ENCODE measurements around the gene JTB. TPM values are rescaled to one million over a fixed set of nuclear protein-coding genes. Genes with fewer than 3 reads are reported as not detected.
"Not testable (repeated sequence)": the region's sequence is repeated elsewhere in the genome, so short reads cannot be mapped to it uniquely, and the experiment has no call there.

The JTB gene
- total RNA-seq, 1 experiment from 2014 or later = 123 TPM

DNA sequence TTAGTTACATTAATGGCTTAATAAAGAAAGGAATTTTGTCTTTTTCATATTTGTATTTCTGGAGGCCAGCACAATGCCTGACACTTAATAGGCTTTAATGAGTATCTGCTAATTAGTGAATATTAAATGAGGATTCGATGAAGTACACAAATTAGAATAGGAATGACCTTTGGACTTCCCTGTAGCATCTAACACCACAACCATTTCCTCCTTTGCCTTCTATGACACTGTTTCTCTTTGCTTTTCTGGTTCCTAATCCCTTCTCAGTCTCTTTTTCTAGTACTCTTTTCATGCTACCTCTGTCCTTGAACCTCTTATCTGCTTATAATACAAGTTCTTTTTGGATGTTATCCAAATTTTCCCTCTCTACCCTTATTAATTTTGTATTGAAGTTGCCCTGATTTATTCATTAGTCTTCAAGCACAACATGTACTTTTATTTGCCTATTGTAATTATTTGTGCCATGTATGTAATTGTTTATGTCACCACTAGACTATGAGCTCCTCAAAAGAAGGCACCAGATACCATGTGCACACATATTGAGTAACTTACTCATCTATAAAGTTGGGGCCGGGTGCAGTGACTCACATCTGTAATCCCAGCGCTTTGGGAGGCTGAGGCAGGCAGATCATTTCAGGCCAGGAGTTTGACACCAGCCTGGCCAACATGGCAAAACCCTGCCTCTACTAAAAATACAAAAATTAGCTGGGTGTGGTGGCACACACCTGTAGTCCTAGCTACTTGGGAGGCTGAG is 36.9 kb upstream of the JTB start:
- no TSS peak for BruUV-seq (replicated peaks)
- ChIA-PET CTCF (no interaction called here), POLR2A (no interaction called here)

DNA sequence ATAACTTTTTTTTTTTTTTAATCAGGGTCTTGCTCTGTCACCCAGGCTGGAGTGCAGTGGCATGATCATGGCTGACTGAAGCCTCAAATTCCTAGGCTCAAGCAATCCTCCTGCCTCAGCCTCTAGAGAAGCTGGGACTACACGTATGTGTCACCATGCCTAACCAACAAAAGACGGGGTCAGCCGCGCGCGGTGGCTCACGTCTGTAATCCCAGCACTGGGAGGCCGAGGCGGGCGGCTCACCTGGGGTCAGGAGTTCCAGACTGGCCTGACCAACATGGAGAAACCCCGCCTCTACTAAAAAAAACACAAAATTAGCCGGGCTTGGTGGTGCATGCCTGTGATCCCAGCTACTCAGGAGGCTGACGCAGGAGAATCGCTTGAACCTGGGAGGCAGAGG is 35.1 kb upstream of the JTB start:
- H3K79me2 ChIP-seq (ENCODE audit: insufficient read depth, low read length); BruUV-seq (replicated peaks); H3K9ac ChIP-seq (ENCODE audit: low read length); H3K27ac ChIP-seq (ENCODE audit: low read depth, low read length); H3K36me3 ChIP-seq (ENCODE audit: control insufficient read depth in 1 of 2, insufficient read depth in 2 of 2, low read length in 2 of 2); DNase-seq (ENCODE audit: low read depth, low spot score); H3K4me1 ChIP-seq (ENCODE audit: control insufficient read depth in 1 of 2, insufficient read depth in 2 of 2, low read length in 2 of 2); intact Hi-C loops (cut with micrococcal nuclease); H3K4me3 ChIP-seq (replicated peaks in 1 of 2; ENCODE audit: low read depth in 1 of 2, low read length in 2 of 2); H3K9me3 ChIP-seq (ENCODE audit: control insufficient read depth in 1 of 2, insufficient read depth in 1 of 2, low read depth in 1 of 2, low read length in 2 of 2); ATAC-seq; H2AFZ ChIP-seq (ENCODE audit: low read depth, low read length, poor library complexity, severe bottlenecking); H3K9me2 ChIP-seq (ENCODE audit: insufficient read depth); H3K27me3 ChIP-seq (ENCODE audit: insufficient read depth, low read length); RAD21 ChIA-PET (ENCODE audit: low non-redundant PET in 1 of 2, low total read pairs in 2 of 2, uncharacterized antibody in 2 of 2, unreplicated experiment in 2 of 2); H4K20me1 ChIP-seq (ENCODE audit: insufficient read depth); H3K4me2 ChIP-seq (ENCODE audit: low read length); CTCF ChIA-PET: not testable (repeated sequence)
- POLR2A ChIA-PET = interaction anchor here (1.2 kb wide), 1 partner anchor 22 kb away, joined by 4 read pairs; the partner anchor contains the start of gene RPS27

More for the DNA sequence above, 36.9 kb upstream of the JTB start:
- no peak overlapping the region for H3K4me3 ChIP-seq (replicated peaks in 1 of 2; ENCODE audit: low read depth in 1 of 2, low read length in 2 of 2)
- H3K79me2 ChIP-seq (ENCODE audit: insufficient read depth, low read length) = no peaks in the 10 kb centered on the region
- RAD21 ChIA-PET (ENCODE audit: low non-redundant PET in 1 of 2, low total read pairs in 2 of 2, uncharacterized antibody in 2 of 2, unreplicated experiment in 2 of 2) = no interaction called here
- no peak overlapping the region for H3K27ac ChIP-seq (ENCODE audit: low read depth, low read length)
- no peaks in the 10 kb centered on the region for H3K9me3 ChIP-seq (ENCODE audit: control insufficient read depth in 1 of 2, insufficient read depth in 1 of 2, low read depth in 1 of 2, low read length in 2 of 2)
- H3K9ac ChIP-seq (ENCODE audit: low read length) = no peak overlapping the region
- peaks cover 3 to 6% of the 10 kb centered on the region in 2 experiments; a peak in 2 of 4 replicates for H3K4me1 ChIP-seq (ENCODE audit: control insufficient read depth in 1 of 2, insufficient read depth in 2 of 2, low read length in 2 of 2)
- H3K4me2 ChIP-seq (ENCODE audit: low read length) = 0 out of 2 replicates have a peak overlapping the region, but pooled peaks have one; percentile 20
- intact Hi-C loops (cut with micrococcal nuclease) = no loop called here
- H3K27me3 ChIP-seq (ENCODE audit: insufficient read depth, low read length) = no peaks in the 10 kb centered on the region
- no peak for DNase-seq (ENCODE audit: low read depth, low spot score)
- TF ChIP-seq MAX (IDR thresholded peaks at IDR 0.05) (peak; percentile 30; the same call in 1 of the 2 replicates), ATF3 (IDR thresholded peaks at IDR 0.05) (no peak), ELF1 (IDR thresholded peaks at IDR 0.05; ENCODE audit: borderline replicate concordance, low read depth) (no peak), ZNF274 (IDR thresholded peaks at IDR 0.05; ENCODE audit: low read depth, low read length) (no peak)
- TF ChIP-seq, protein P1, sequence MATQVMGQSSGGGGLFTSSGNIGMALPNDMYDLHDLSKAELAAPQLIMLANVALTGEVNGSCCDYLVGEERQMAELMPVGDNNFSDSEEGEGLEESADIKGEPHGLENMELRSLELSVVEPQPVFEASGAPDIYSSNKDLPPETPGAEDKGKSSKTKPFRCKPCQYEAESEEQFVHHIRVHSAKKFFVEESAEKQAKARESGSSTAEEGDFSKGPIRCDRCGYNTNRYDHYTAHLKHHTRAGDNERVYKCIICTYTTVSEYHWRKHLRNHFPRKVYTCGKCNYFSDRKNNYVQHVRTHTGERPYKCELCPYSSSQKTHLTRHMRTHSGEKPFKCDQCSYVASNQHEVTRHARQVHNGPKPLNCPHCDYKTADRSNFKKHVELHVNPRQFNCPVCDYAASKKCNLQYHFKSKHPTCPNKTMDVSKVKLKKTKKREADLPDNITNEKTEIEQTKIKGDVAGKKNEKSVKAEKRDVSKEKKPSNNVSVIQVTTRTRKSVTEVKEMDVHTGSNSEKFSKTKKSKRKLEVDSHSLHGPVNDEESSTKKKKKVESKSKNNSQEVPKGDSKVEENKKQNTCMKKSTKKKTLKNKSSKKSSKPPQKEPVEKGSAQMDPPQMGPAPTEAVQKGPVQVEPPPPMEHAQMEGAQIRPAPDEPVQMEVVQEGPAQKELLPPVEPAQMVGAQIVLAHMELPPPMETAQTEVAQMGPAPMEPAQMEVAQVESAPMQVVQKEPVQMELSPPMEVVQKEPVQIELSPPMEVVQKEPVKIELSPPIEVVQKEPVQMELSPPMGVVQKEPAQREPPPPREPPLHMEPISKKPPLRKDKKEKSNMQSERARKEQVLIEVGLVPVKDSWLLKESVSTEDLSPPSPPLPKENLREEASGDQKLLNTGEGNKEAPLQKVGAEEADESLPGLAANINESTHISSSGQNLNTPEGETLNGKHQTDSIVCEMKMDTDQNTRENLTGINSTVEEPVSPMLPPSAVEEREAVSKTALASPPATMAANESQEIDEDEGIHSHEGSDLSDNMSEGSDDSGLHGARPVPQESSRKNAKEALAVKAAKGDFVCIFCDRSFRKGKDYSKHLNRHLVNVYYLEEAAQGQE (IDR thresholded peaks at IDR 0.05; ENCODE audit: low read depth) = no peak
- TF ChIP-seq, protein P2, sequence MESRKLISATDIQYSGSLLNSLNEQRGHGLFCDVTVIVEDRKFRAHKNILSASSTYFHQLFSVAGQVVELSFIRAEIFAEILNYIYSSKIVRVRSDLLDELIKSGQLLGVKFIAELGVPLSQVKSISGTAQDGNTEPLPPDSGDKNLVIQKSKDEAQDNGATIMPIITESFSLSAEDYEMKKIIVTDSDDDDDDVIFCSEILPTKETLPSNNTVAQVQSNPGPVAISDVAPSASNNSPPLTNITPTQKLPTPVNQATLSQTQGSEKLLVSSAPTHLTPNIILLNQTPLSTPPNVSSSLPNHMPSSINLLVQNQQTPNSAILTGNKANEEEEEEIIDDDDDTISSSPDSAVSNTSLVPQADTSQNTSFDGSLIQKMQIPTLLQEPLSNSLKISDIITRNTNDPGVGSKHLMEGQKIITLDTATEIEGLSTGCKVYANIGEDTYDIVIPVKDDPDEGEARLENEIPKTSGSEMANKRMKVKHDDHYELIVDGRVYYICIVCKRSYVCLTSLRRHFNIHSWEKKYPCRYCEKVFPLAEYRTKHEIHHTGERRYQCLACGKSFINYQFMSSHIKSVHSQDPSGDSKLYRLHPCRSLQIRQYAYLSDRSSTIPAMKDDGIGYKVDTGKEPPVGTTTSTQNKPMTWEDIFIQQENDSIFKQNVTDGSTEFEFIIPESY (IDR thresholded peaks at IDR 0.05; ENCODE audit: extremely low read depth, insufficient replicate concordance, low read length) = no peak
- no peaks in the 10 kb centered on the region for H3K36me3 ChIP-seq (ENCODE audit: control insufficient read depth in 1 of 2, insufficient read depth in 2 of 2, low read length in 2 of 2)
- peak; percentile 49 for ATAC-seq
- H4K20me1 ChIP-seq (ENCODE audit: insufficient read depth) = no peaks in the 10 kb centered on the region
- no peaks in the 10 kb centered on the region for H3K9me2 ChIP-seq (ENCODE audit: insufficient read depth)
- no peak overlapping the region for H2AFZ ChIP-seq (ENCODE audit: low read depth, low read length, poor library complexity, severe bottlenecking)

Measured in HCT116 (cell line).